Right lobe of liver (tissue), 6 donors: ENCODE measurements around the gene ZNF585A. TPM values are rescaled to one million over a fixed set of nuclear protein-coding genes. Genes with fewer than 3 reads are reported as not detected.

Source experiments
- ATAC-seq, 4 donors: fragments of 200-7000 bp; cut with Tn5 transposase; one replicate each; pipeline ENCODE4 v1.9.1; 2020; ENCODE audit warnings: mild to moderate bottlenecking in 4 of 4, moderate library complexity in 4 of 4
- DNase-seq, 3 donors: peaks; one replicate each; pipeline ENCODE4 v3.0.0-alpha.2; 2020
- H3K27ac ChIP-seq, 3 donors: fragments of 200-600 bp; one replicate each; pipeline ENCODE4 v1.8.0; 2022
- H3K27me3 ChIP-seq, 2 donors: fragments of 200-600 bp; one replicate each; pipeline ENCODE4 v1.8.0; 2022
- H3K36me3 ChIP-seq, 4 donors: fragments of 200-600 bp; sonication (generic) in 1 of 4; one replicate each; pipeline versions ENCODE4 v1.5.1 to v1.8.0; 2017 to 2022; ENCODE audit warnings: control low read depth in 1 of 4
- H3K4me1 ChIP-seq, 4 donors: fragments of 200-600 bp; sonication (generic) in 1 of 4; one replicate each; pipeline versions ENCODE4 v1.5.1 to v1.8.0; 2017 to 2022; ENCODE audit warnings: control low read depth in 1 of 4
- H3K4me3 ChIP-seq, 3 donors: fragments of 200-600 bp; one replicate each; pipeline ENCODE4 v1.8.0; 2022
- H3K9me3 ChIP-seq, 4 donors: fragments of 200-600 bp; sonication (generic) in 1 of 4; one replicate each; pipeline versions ENCODE4 v1.5.1 to v1.8.0; 2017 to 2022; ENCODE audit warnings: control low read depth in 1 of 4
- POLR2A ChIP-seq: fragments of 450-650 bp; IDR thresholded peaks from one replicate; pipeline ENCODE4 v1.6.1; 2017; ENCODE audit warnings: antibody characterized with exemption, mild to moderate bottlenecking
- WGBS: methylation state at CpG from one replicate; pipeline ENCODE4 v1.1.6; 2018; ENCODE audit warnings: low coverage, low lambda C conversion rate; ENCODE audit not compliant: insufficient coverage; ENCODE audit errors: missing lambda C conversion rate; 5-methylcytosine and 5-hydroxymethylcytosine counted together
- intact Hi-C, 2 donors: fragments of 100-400 bp; cut with DNase I; formaldehyde crosslinking; loops; one replicate each; pipeline versions ENCODE4 v1.11.2 to v1.14.1; 2022
- total RNA-seq, 6 experiments: library from RNA; depleted of rRNA in 2 of 6; stranded (reverse); fragments of >200 nt in 2 of 6; fragmentation: NEBNext Ultra II Directional in 3 of 6; extraction: Animal tissue kit (Norgen Biotek cat#: 25700) in 3 of 6; gene quantifications; one replicate each; pipeline versions ENCODE4 v1.1.0 to v1.2.4, GENCODE V29; 2016 to 2023
- TF ChIP-seq, protein P1 (sequence below), 4 donors: fragments of 200-600 bp in 3 of 4; fragments of 450-650 bp in 1 of 4; IDR thresholded peaks; one replicate each; pipeline versions ENCODE4 v1.5.1 to v1.8.0; 2016 to 2022; ENCODE audit warnings: antibody characterized with exemption in 4 of 4, mild to moderate bottlenecking in 2 of 4
- donor health status: DM: no; HTN: yes; CAD: no.
- donor health status: DM: no; HTN: no; CAD: no.
- donor health status: DM: no; HTN: no; CAD: no.
- donor health status: DM: no; HTN: yes; CAD: no.
- donor health status: DM: no; HTN: yes; CAD: no.

Gene ZNF585A
- total RNA-seq, 6 experiments from 2014 or later, result 2.2 to 4.8 (median 3.3) TPM

DNA sequence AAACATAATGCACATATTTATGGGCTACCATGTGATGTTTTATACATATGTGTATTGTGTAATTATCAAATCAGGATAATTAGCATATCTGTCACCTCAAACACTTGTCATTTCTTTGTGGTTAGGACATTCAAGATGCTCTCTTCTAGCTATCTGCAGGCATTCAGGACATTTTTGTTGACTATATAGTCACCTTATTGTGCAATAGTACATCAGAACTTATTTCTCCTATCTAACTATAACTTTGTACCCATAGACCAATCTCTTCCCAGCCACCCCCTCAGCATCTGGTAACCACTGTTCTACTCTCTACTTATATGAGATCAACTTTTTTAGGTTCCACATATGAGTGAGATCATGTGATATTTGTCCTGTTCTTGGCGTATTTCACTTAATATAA, 73.9 kb downstream of the ZNF585A start:
- no peak overlapping the region for H3K27ac ChIP-seq
- intact Hi-C loops, result no loop called here
- H3K27me3 ChIP-seq, result no peaks in the 10 kb centered on the region
- no peak for ATAC-seq
- H3K4me1 ChIP-seq, result no peaks in the 10 kb centered on the region
- DNase-seq, result no peak
- H3K9me3 ChIP-seq, result peaks cover 2 to 37% (median 13%) of the 10 kb centered on the region in 4 donors
- 100% methylated on average over 1 of the region's 1 CpG for WGBS
- H3K4me3 ChIP-seq, result no peak overlapping the region
- peaks cover 0 to 54% (median 0%) of the 10 kb centered on the region in 4 donors for H3K36me3 ChIP-seq
- TF ChIP-seq, protein P1, sequence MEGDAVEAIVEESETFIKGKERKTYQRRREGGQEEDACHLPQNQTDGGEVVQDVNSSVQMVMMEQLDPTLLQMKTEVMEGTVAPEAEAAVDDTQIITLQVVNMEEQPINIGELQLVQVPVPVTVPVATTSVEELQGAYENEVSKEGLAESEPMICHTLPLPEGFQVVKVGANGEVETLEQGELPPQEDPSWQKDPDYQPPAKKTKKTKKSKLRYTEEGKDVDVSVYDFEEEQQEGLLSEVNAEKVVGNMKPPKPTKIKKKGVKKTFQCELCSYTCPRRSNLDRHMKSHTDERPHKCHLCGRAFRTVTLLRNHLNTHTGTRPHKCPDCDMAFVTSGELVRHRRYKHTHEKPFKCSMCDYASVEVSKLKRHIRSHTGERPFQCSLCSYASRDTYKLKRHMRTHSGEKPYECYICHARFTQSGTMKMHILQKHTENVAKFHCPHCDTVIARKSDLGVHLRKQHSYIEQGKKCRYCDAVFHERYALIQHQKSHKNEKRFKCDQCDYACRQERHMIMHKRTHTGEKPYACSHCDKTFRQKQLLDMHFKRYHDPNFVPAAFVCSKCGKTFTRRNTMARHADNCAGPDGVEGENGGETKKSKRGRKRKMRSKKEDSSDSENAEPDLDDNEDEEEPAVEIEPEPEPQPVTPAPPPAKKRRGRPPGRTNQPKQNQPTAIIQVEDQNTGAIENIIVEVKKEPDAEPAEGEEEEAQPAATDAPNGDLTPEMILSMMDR (IDR thresholded peaks at IDR 0.05), result no peak
- no peak for TF ChIP-seq POLR2A

DNA sequence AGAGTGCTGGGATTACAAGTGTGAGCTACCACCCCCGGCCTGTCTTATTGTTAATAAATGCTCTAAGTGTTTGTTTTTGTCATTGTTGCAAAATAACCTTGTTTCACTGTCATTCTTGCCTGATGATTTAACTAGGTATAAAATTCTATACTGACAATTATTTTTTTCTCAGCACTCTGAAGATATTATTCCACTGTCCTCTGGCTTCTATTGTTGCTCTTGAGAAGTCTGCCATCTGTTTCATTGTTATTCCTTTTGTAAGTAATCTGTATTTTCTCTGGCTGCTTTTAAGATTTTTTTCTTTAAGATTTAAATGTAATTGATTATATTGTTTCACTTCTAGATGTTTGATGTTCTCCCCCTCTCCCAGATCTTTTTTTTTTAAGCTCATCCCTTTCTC, 76.6 kb downstream of the ZNF585A start:
- Histone ChIP-seq H3K4me3 (no peak overlapping the region), H3K4me1 (no peaks in the 10 kb centered on the region), H3K27me3 (no peaks in the 10 kb centered on the region), H3K36me3 (peaks cover 0 to 60% (median 12%) of the 10 kb centered on the region in 4 donors), H3K9me3 (peaks cover 0 to 45% (median 4%) of the 10 kb centered on the region in 4 donors), H3K27ac (no peak overlapping the region)
- TF ChIP-seq POLR2A, result no peak
- TF ChIP-seq, protein P1 (IDR thresholded peaks at IDR 0.05), result no peak
- intact Hi-C loops, result no loop called here
- ATAC-seq (no peak), DNase-seq (no peak)
- WGBS, result 100% methylated on average over 1 of the region's 1 CpG

Other genes starting within 250 kb of the ZNF585A start
- gene ZNF420, start 94.3 kb downstream of the ZNF585A start, total RNA-seq, result 1 to 10 TPM; 1.9 to 5.3 (median 3.5) TPM
- gene ZNF585B, start 37.8 kb upstream of the ZNF585A start, total RNA-seq, result 1 to 10 TPM; 2.4 to 7.1 (median 5.0) TPM
- gene ZNF383, start 45.5 kb upstream of the ZNF585A start, total RNA-seq, result 1 to 10 TPM; 2.5 to 4.4 (median 2.7) TPM
- 1 to 10 TPM; 2.2 to 3.4 (median 2.6) TPM for gene ZNF527, start 198.4 kb upstream of the ZNF585A start, total RNA-seq